NCI-H2171 (cell line): Measurements from ENCODE around the gene NXN.
"Not testable (repeated sequence)": the region's sequence is repeated elsewhere in the genome, so short reads cannot be mapped to it uniquely, and the experiment has no call there.

Experiments used
- DNase-seq: peaks from one replicate; lab custom pipeline; 2025; lab: John Stamatoyannopoulos, UW

NXN gene

GRCh38 chr17:862582-862981 lies 117.0 kb downstream of the NXN start:
- DNase-seq = no peak

GRCh38 chr17:861364-861763 lies 118.2 kb downstream of the NXN start:
- DNase-seq = no peak

GRCh38 chr17:860805-861204 lies 118.8 kb downstream of the NXN start:
- DNase-seq = no peak

DNA sequence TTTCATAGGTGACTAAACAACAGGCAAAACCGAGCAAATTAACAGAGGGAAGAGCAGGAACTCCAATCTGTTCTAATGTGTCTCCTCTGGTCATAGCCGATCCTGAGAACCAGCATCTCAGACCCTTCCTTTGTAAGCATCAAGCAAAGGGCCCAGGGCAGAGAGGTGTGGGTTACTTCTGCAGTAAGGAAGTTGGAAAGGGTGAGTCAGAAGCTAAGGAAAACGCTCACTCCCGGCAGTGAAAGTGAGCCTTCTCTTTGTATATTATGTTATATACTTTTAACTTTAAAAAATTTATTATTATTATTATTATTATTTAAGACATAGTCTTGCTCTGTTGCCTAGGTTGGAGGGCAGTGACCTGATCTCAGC lies 119.8 kb downstream of the NXN start:
- DNase-seq = no peak

- DNase-seq = no peak
Observed at GRCh38 chr17:859061-859823, 120.3 kb downstream of the NXN start.

DNA sequence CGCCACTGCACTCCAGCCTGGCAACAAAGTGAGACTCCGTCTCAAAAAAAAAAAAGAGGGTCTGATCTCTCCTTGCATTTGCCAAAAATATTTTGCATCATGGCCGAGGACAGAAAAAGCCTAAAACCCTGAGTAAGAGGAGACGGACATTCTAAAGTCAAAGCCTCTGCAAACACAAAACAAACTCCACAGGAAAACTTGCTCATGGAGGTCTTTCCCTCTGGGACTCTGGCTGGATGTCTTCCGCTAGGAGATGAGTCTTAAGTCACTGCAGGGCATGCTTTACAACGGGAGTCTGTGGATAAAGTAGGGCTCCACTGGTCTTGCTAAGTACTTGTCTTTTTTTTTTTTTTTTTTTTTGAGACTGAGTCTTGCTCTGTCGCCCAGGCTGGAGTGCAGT lies 123.4 kb downstream of the NXN start:
- DNase-seq = no peak

GRCh38 chr17:855569-855968 lies 124.0 kb downstream of the NXN start:
- DNase-seq = no peak

GRCh38 chr17:852850-853249 lies 126.7 kb downstream of the NXN start:
- DNase-seq = not testable (repeated sequence)

DNA sequence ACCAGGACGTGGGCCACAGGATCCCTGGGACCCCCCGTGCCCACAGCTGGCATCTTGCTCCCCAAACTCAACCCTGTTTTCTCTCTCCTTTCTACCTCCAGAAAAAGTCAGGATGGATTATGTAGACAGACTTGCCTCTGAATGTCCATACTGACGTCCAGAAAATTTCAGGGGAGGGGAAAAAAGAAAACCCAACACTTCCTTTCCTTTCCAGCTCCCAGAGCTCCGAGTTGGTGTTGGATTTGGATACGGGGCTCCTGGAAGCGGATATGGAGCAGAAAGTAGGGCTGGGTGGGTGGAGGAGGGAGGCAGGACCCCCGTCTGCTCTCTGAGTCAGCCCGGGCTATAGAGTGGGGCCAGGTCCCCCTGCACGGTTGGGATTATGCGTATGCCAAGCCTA lies 127.2 kb downstream of the NXN start:
- no peak for DNase-seq

DNA sequence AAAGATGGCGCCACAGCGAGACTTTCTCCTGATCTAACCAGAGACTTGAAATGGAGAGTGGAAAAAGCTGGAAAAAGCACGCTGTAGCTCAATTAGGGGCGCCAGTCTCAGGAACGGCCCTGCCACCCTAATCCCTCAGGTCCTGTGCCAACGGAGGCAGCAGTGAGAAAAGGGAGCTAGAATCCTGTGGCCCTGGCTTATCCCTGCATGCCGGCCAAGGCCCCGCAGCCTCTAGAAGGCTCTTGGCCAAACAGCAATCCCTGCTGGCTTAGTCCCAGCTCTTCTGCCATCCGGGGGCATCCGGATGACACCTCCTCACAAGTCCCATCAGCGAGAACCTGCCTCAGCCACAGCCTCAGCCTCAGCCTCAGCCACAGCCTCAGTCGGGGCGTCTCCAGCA lies 127.7 kb downstream of the NXN start:
- no peak for DNase-seq

DNA sequence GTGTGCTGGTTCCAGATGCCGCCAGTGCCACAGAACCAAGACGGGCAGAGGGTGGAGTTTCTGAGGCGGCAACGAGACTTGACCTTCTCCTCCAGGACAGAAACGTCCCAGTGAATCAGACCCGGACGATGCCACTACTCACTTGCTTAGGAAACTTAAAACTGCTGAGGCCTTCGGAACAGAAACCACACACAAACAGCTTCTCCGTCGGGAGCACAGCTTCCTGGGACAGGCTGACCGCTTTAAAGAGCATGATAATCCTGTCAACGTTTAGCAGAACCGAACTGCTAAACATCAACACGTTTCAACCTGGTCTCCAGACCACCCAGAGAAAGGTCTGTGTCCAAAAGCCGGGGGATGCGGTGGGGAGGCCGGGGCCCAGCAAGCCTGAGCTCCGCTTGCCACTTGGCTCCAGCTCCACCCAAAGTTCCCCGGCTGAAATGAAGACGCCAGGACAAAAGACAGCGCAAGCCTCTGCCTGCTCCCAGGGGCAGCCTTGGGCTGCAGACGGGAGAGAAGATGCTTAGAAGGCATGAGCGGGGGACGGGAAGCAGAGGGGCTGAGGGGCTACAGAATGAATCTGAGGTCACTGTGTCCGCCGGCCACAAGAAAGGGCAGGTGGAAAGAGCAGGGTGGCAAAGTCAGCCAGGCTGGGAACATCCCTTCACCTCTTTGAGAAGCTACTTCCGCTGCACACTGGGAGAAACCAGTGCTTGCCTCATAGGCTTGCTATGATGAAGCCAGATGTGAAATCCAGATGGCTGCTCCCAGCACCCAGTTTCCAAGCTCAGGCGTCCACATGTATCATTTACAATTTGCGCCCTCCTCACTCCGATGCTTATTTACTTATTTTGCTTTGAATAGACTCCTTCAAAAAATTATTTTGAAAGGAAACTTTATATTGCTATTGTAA lies 128.5 kb downstream of the NXN start:
- DNase-seq = peak; percentile 16

DNA sequence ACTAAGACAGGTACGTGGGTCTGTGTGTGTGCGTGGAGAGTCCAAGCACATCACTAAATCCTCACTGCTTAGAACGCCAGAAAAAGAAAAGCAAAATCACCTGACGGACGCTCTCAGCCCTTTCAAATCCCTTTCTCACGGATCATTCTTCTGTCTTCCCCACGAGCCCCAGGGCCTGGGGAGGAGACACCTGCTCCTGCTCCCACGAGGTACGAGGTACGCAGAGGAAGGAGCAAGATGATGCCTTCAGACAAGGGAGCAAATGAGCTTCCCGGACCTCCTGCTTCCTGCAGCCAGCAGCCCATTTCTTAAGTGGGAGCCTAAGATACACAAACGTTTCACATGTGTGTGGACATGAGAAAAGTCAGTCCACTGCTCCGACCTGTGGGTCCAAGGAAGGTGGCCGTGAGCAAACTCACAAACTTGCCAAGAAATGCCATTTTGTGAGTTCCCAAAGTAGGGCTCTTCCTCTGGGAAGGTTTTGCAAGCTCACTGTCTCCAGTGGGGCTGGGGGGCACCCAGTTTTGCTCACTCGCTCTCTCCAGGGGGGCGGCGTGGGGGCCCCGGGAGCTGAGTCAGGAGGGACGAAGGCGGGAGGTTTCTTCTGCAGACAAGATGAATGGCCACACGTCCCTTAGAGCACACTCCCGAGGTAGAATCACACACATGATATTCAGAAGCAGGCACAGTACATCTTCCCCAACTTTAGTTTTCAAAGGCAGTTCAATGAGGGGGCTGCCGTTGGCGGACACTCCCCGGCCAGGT lies 129.3 kb downstream of the NXN start:
- no peak for DNase-seq

DNA sequence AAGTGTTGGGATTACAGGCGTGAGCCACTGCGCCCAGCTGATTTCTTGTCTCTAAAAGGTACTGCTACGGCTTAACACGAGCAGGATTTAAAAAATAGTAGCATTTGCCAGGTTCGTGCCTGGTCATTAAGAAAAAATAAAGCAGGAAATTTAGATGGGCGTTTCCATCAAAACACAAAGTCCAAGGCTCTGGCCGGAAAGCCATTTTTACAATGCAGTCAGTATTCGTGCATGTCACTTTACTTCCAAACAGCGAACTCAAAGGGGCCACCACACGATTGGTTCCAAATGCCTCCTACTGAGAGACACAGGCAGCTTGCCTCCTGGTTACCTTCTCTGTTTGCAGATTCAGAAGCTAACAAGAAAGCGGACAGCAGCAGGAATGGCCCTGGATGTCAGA lies 131.2 kb downstream of the NXN start:
- DNase-seq = no peak

DNA sequence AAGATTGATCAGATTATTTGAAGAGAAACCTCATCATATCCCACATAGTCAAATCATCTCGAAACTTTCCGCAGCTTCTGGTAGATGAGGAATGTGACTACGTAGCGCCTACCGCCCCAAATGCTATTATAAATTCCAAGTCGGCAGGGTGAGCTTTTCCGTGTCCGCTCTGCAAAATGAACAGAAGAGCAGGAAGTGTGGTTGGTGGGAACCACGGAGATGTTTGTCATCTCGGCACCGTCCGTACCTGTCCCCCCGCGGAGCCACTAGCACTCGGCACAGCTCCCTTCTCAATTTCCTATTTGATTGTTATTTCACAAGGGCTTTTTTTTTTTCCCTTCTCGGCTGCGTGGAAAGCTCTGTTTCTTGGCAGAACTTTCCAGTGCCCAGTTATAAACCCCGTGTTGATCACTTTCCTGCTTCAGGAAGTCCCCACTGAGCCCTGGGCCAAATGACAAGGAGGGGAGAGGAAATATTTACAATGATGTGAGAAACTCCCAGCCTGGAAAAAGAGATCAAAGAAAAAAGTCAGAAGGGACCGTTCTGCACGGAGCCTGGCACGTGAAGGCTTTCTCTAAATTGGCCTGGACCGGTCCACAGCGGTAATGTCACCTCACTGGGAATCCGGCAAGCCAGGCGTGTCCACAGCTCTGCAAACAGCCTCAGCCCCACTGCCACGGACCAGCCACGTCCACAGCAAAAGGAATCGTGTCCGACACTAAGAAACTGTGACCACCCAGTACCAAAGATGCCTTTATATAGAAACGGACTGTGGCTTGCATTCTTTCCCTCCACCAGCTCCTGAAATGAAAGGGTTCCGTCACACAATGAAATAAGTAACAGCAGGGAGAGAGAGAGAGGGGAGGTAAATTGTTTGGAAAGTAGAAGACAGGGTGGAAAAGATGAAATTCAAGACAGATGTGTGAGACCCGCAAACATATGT lies 132.4 kb downstream of the NXN start:
- no peak for DNase-seq

GRCh38 chr17:841313-841712 lies 138.3 kb downstream of the NXN start:
- DNase-seq = no peak

DNA sequence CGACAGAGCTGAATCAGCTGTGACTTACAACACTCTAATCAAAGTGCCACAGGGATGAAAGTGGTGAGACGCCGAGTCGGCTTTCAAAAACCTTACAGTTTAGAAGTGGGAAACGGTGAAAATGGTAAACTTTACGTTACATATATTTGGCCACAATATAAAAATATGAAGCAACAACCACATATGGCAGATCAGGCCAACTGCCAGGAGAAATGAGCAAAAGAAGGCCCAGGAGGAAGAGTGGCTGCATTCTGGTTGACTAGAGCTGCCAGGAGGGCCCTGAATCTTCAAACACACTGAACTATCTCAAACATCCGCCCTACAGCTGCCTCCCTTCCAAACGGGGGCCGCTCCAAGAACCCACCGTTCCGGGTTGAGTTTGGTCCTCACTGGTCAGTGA lies 141.1 kb downstream of the NXN start:
- no peak for DNase-seq

DNA sequence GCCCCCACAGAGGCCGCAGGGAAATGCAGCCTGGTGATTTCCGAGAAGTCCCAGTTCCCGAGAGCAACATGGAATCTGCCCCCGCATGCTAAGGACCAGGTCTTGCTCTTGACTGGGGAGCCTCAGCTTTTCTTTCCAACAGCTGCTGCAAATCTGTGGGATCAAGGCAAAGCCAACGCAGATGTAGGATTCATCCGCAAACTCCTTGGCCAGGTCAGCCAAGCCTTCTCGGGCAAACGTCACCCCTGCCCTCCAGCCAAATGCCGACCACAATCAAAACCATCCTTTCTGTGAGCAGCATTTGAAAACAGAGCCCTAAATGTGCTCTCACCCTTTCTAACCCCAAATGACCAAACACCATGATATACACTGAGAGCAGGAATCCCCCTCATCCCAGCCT lies 143.4 kb downstream of the NXN start:
- no peak for DNase-seq

DNA sequence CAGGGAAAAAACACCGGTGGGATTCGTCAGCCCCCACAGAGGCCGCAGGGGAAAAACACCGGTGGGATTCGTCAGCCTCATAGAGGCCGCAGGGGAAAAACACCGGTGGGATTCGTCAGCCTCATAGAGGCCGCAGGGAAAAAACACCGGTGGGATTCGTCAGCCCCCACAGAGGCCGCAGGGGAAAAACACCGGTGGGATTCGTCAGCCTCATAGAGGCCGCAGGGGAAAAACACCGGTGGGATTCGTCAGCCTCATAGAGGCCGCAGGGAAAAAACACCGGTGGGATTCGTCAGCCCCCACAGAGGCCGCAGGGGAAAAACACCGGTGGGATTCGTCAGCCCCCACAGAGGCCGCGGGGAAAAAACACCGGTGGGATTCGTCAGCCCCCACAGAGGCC lies 143.9 kb downstream of the NXN start:
- not testable (repeated sequence) for DNase-seq

DNA sequence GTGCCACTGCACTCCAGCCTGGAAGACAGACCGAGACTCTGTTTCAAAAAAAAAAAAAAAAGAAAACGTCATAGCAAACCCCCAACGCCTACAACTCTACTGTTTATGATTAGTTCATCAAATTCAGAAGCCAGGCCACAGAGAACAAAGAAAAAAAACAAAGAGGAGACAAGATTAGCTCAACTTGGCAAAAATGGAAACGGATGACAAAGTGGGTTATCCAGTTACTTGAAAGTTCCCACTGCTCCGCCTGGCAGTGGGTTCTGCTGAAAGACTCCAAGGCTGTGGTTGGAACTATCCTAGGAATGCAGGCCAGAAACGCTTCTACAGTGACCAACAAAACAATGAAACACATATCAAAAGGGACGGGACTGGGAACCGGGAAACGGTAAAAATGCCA lies 144.3 kb downstream of the NXN start:
- no peak for DNase-seq

DNA sequence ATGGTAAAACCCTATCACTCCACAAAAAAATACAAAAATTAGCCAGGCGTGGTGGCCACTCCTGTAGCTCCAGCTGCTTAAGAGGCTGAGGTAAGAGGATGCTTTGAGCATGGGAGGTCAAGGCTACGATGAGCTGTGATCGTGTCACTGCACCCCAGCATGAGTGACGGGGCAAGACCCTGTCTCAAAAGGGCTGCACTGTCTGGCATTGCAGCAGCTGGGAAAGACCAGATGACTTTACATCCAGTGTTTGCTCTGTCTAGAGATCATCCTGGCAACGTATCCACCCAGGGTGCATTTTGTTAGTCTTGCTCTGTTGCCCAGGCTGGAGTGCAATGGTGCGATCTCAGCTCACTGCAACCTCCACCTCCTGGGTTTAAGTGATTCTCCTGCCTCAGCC lies 145.4 kb downstream of the NXN start:
- DNase-seq = no peak

DNA sequence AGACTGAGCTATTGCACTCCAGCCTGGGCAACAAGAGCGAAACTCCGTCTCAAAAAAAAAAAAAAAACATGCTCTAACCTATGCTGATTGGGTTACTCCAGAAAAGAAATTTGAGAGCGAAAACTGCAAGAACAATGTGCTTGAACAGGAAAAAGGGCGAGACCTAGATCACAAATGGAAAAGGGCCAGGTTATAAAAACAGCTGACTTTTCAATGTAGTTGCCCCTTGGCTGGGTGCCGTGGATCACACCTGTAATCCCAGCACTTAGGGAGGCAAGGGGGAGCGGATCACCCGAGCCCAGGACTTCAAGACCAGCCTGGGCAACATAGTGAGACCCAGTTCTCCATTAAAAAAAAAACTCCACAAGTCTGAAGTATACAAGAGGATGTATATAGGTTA lies 148.6 kb downstream of the NXN start:
- DNase-seq = peak; percentile 36

DNA sequence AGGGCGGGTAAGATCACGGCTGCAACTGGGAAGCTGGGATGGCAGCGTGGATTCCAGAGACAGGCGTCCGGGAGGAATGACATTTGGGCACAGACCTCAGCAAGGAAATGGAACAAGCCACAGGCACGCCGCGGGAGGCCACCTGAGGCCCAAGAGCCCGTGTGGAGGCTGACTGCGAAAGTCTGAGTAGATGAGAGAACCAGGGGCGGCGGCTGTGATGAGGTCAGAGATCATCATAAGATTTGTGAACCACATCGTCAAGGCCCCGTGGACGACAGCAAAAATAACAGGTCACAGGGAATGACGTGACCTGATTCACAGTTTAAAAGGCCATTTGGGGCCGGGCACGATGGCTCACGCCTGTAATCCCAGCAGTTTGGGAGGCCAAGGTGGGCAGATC lies 149.2 kb downstream of the NXN start:
- no peak for DNase-seq
